Tibial artery (tissue), 4 donors: ENCODE data around the gene RBMS3.

Experiments
- DNase-seq, 2 donors: peaks; one replicate each; pipeline ENCODE4 v3.0.0-alpha.2; 2019
- H3K27ac ChIP-seq, 2 donors: fragments of 200-600 bp; sonication (generic) in 1 of 2; 1 replicate in 1 of 2; 2 replicates in 1 of 2; pipeline ENCODE4 v1.5.1; 2018 to 2019; ENCODE audit warnings: mild to moderate bottlenecking in 1 of 2
- H3K27me3 ChIP-seq, 2 donors: fragments of 200-600 bp; sonication (generic) in 1 of 2; one replicate each; pipeline versions ENCODE4 v1.5.1 to v1.6.0; 2016 to 2019
- H3K36me3 ChIP-seq, 3 donors: fragments of 200-600 bp; sonication (generic) in 2 of 3; one replicate each; pipeline ENCODE4 v1.5.1; 2016 to 2019; ENCODE audit warnings: mild to moderate bottlenecking in 2 of 3
- H3K4me1 ChIP-seq, 4 donors: fragments of 200-600 bp; sonication (generic) in 2 of 4; 1 replicate in 3 of 4; 2 replicates in 1 of 4; pipeline ENCODE4 v1.5.1; 2016 to 2019
- H3K4me3 ChIP-seq, 2 donors: fragments of 200-600 bp; sonication (generic) in 1 of 2; 1 replicate in 1 of 2; 2 replicates in 1 of 2; pipeline ENCODE4 v1.5.1; 2018 to 2019; ENCODE audit warnings: mild to moderate bottlenecking in 2 of 2
- H3K9me3 ChIP-seq, 3 donors: fragments of 200-600 bp; sonication (generic) in 1 of 3; one replicate each; pipeline ENCODE4 v1.5.1; 2016 to 2019
- CTCF ChIP-seq, 2 experiments: fragments of 200-600 bp in 1 of 2; fragments of 450-650 bp in 1 of 2; IDR thresholded peaks; one replicate each; pipeline ENCODE4 v1.5.1; 2017 to 2019; ENCODE audit warnings: antibody characterized with exemption in 2 of 2, mild to moderate bottlenecking in 1 of 2, moderate library complexity in 1 of 2
- intact Hi-C: fragments of 100-400 bp; cut with DNase I; formaldehyde crosslinking; loops from one replicate; pipeline ENCODE4 v1.15.0; 2023; ENCODE audit warnings: low total_unique reads

The RBMS3 gene

GRCh38 chr3:29903600-29903999 lies 622.7 kb downstream of the RBMS3 start:
- Histone ChIP-seq H3K27me3 (no peaks in the 10 kb centered on the region), H3K4me3 (no peak overlapping the region), H3K4me1 (peaks cover 0 to 7% (median 0%) of the 10 kb centered on the region in 4 donors), H3K27ac (no peak overlapping the region), H3K9me3 (no peaks in the 10 kb centered on the region), H3K36me3 (no peaks in the 10 kb centered on the region)
- no peak for TF ChIP-seq CTCF (IDR thresholded peaks at IDR 0.05)
- DNase-seq: no peak
- intact Hi-C loops: no loop called here

GRCh38 chr3:29906906-29907305 lies 626.0 kb downstream of the RBMS3 start:
- Histone ChIP-seq H3K36me3 (no peaks in the 10 kb centered on the region), H3K27ac (no peak overlapping the region), H3K4me1 (peaks cover 0 to 11% (median 0%) of the 10 kb centered on the region in 4 donors), H3K9me3 (no peaks in the 10 kb centered on the region), H3K27me3 (no peaks in the 10 kb centered on the region), H3K4me3 (no peak overlapping the region)
- DNase-seq: no peak
- no peak for TF ChIP-seq CTCF (IDR thresholded peaks at IDR 0.05)
- intact Hi-C loops: no loop called here

GRCh38 chr3:29912600-29913288 lies 631.9 kb downstream of the RBMS3 start:
- no peak overlapping the region for H3K4me3 ChIP-seq

GRCh38 chr3:29914861-29915524 lies 634.1 kb downstream of the RBMS3 start:
- Histone ChIP-seq H3K27ac (no peak overlapping the region), H3K36me3 (no peaks in the 10 kb centered on the region), H3K9me3 (no peaks in the 10 kb centered on the region), H3K4me3 (no peak overlapping the region), H3K4me1 (peaks cover 0 to 4% (median 0%) of the 10 kb centered on the region in 4 donors), H3K27me3 (no peaks in the 10 kb centered on the region)
- intact Hi-C loops: no loop called here
- TF ChIP-seq CTCF (IDR thresholded peaks at IDR 0.05): no peak
- no peak for DNase-seq

More at GRCh38 chr3:29912600-29913288, 631.9 kb downstream of the RBMS3 start:
- Histone ChIP-seq H3K4me1 (peaks cover 0 to 15% (median 0%) of the 10 kb centered on the region in 4 donors), H3K27ac (no peak overlapping the region), H3K36me3 (no peaks in the 10 kb centered on the region), H3K27me3 (no peaks in the 10 kb centered on the region), H3K9me3 (no peaks in the 10 kb centered on the region)
- intact Hi-C loops: no loop called here
- DNase-seq: no peak
- TF ChIP-seq CTCF (IDR thresholded peaks at IDR 0.05): no peak

- Histone ChIP-seq H3K9me3 (no peaks in the 10 kb centered on the region), H3K4me3 (no peak overlapping the region), H3K4me1 (peaks cover 0 to 18% (median 2%) of the 10 kb centered on the region in 4 donors), H3K27me3 (no peaks in the 10 kb centered on the region), H3K36me3 (no peaks in the 10 kb centered on the region), H3K27ac (no peak overlapping the region)
- intact Hi-C loops: no loop called here
- no peak for DNase-seq
- TF ChIP-seq CTCF (IDR thresholded peaks at IDR 0.05): no peak
Measured at GRCh38 chr3:29919571-29919970, 638.7 kb downstream of the RBMS3 start.
